MM.1S (cell line): ENCODE results near the gene TLCD3A.
"Not testable (repeated sequence)": the region's sequence is repeated elsewhere in the genome, so short reads cannot be mapped to it uniquely, and the experiment has no call there.

Source experiments
- DNase-seq: peaks from one replicate; pipeline ENCODE4 v3.0.0-alpha.2; 2015
- H2AFZ ChIP-seq: fragments of 300-600 bp; sonication (generic); 2 replicates; pipeline ENCODE4 v1.6.0; 2016; ENCODE audit warnings: antibody characterized with exemption, low read length
- H3F3A ChIP-seq: fragments of 300-600 bp; sonication (generic); 2 replicates; pipeline ENCODE4 v1.6.1; 2016; ENCODE audit warnings: mild to moderate bottlenecking, antibody characterized with exemption, low read length, moderate library complexity, mixed read lengths; ENCODE audit not compliant: insufficient read depth
- H3K27ac ChIP-seq: fragments of 300-600 bp; sonication (generic); 2 replicates; pipeline ENCODE4 v1.5.1; 2016; ENCODE audit warnings: mild to moderate bottlenecking, low read length
- H3K27me3 ChIP-seq: fragments of 300-600 bp; sonication (generic); replicated peaks from 2 replicates; pipeline ENCODE4 v1.6.0; 2016; ENCODE audit warnings: low read length; ENCODE audit not compliant: insufficient read depth
- H3K36me3 ChIP-seq: fragments of 300-600 bp; sonication (generic); replicated peaks from 2 replicates; pipeline ENCODE4 v1.6.1; 2016; ENCODE audit warnings: mild to moderate bottlenecking, low read length, mixed read lengths; ENCODE audit not compliant: insufficient read depth
- H3K4me1 ChIP-seq: fragments of 300-600 bp; sonication (generic); 2 replicates; pipeline ENCODE4 v1.6.1; 2016; ENCODE audit warnings: low read length, mixed read lengths
- H3K4me2 ChIP-seq: fragments of 300-600 bp; sonication (generic); 2 replicates; pipeline ENCODE4 v1.6.0; 2016; ENCODE audit warnings: low read depth, low read length
- H3K4me3 ChIP-seq: fragments of 300-600 bp; sonication (generic); 2 replicates; pipeline ENCODE4 v1.5.1; 2016; ENCODE audit warnings: low read length, mixed read lengths
- H3K79me2 ChIP-seq: fragments of 300-600 bp; sonication (generic); 2 replicates; pipeline ENCODE4 v1.6.1; 2016; ENCODE audit warnings: mixed run types, low read length, mixed read lengths
- H3K9ac ChIP-seq: fragments of 300-600 bp; sonication (generic); 2 replicates; pipeline ENCODE4 v1.6.1; 2016; ENCODE audit warnings: low read length, mixed read lengths
- H3K9me2 ChIP-seq: fragments of 300-600 bp; sonication (generic); replicated peaks from 2 replicates; pipeline ENCODE4 v1.6.1; 2016; ENCODE audit warnings: mild to moderate bottlenecking, low read length, mixed read lengths; ENCODE audit not compliant: insufficient read depth
- H3K9me3 ChIP-seq: fragments of 300-600 bp; sonication (generic); replicated peaks from 2 replicates; pipeline ENCODE4 v1.6.1; 2016; ENCODE audit warnings: mild to moderate bottlenecking, low read length, mixed read lengths; ENCODE audit not compliant: insufficient read depth
- H4K20me1 ChIP-seq: fragments of 300-600 bp; sonication (generic); 2 replicates; pipeline ENCODE4 v1.6.1; 2016; ENCODE audit warnings: mild to moderate bottlenecking, low read length, moderate library complexity, mixed read lengths; ENCODE audit not compliant: insufficient read depth
- EZH2 ChIP-seq: fragments of 300-600 bp; sonication (generic); optimal IDR thresholded peaks from 2 replicates; pipeline ENCODE3; 2017; ENCODE audit warnings: low read depth, mild to moderate bottlenecking, antibody characterized with exemption, low read length, mixed read lengths
- EZH2phosphoT487 ChIP-seq: fragments of 300-600 bp; sonication (generic); IDR thresholded peaks from 2 replicates; pipeline ENCODE4 v1.6.1; 2018; ENCODE audit warnings: antibody characterized with exemption, low read length
- TF ChIP-seq, protein P1 (sequence below): fragments of 300-600 bp; sonication (generic); IDR thresholded peaks from 2 replicates; pipeline ENCODE4 v1.5.1; 2016; ENCODE audit warnings: antibody characterized with exemption, low read length, mixed read lengths

The TLCD3A gene

DNA sequence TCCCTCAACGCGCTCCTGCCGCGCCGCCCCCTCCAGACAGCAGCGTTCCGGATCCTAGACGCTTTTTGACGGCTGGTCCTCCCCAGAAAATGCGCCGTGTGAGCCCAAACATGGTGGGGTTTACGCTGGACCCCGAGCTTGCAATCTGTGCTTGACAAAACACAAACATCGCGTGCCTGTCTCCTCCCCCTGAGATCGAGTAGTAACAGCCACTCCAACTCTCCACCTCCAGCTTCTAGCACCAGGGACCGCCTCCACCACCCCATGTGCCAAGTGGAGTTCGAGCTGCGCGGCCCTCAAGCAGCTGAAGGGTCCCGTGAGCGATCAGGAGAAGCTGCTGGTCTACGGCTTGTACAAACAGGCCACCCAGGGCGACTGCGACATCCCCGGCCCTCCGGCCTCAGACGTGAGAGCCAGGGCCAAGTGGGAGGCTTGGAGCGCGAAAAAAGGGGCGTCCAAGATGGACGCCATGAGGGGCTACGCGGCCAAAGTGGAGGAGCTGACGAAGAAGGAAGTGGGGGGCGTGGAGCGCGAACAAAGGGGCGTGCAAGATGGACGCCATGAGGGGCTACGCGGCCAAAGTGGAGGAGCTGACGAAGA is 20.3 kb downstream of the TLCD3A start:
- Histone ChIP-seq H3K9me2 (no peaks in the 10 kb centered on the region), H3K36me3 (no peaks in the 10 kb centered on the region; the same call in 1 of the 2 replicates), H3K4me1 (peaks cover 7% of the 10 kb centered on the region; the same call in 1 of the 2 replicates), H2AFZ (peak overlapping the region; percentile 99), H3K4me2 (peak overlapping the region; percentile 85), H3K27ac (no peak overlapping the region; the same call in 1 of the 2 replicates), H3F3A (0 out of 2 replicates have a peak, but pooled peaks cover 5% of the 10 kb centered on the region), H3K9ac (peak overlapping the region; percentile 92), H3K4me3 (peak overlapping the region; percentile 65), H3K27me3 (no peaks in the 10 kb centered on the region), H3K79me2 (peaks cover 38% of the 10 kb centered on the region), H4K20me1 (no peaks in the 10 kb centered on the region), H3K9me3 (no peaks in the 10 kb centered on the region)
- TF ChIP-seq, protein P1, sequence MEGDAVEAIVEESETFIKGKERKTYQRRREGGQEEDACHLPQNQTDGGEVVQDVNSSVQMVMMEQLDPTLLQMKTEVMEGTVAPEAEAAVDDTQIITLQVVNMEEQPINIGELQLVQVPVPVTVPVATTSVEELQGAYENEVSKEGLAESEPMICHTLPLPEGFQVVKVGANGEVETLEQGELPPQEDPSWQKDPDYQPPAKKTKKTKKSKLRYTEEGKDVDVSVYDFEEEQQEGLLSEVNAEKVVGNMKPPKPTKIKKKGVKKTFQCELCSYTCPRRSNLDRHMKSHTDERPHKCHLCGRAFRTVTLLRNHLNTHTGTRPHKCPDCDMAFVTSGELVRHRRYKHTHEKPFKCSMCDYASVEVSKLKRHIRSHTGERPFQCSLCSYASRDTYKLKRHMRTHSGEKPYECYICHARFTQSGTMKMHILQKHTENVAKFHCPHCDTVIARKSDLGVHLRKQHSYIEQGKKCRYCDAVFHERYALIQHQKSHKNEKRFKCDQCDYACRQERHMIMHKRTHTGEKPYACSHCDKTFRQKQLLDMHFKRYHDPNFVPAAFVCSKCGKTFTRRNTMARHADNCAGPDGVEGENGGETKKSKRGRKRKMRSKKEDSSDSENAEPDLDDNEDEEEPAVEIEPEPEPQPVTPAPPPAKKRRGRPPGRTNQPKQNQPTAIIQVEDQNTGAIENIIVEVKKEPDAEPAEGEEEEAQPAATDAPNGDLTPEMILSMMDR, result no peak
- no peak for TF ChIP-seq EZH2
- no peak for TF ChIP-seq EZH2phosphoT487
- no peak for DNase-seq

DNA sequence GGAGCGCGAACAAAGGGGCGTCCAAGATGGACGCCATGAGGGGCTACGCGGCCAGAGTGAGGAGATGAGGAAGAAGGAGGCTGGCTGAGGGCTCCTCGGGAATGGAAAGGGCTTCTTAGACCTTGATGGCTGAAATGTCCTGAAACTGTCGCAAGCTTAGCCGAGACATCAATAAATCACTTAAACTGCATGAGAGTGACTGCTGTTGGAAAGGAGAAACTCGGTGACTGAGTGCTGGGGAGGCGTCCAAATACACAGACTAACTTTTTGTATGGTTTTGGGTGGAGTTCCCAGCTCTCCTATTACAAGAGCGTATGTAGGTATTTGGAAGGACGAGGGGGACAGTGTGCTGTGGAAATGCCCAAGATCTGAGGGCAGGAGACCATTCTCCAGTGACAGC is 21.0 kb downstream of the TLCD3A start:
- Histone ChIP-seq H3K9me2 (no peaks in the 10 kb centered on the region), H3F3A (0 out of 2 replicates have a peak, but pooled peaks cover 5% of the 10 kb centered on the region), H2AFZ (no peak overlapping the region), H3K9me3 (no peaks in the 10 kb centered on the region), H4K20me1 (no peaks in the 10 kb centered on the region), H3K27me3 (no peaks in the 10 kb centered on the region), H3K4me1 (peaks cover 7% of the 10 kb centered on the region; the same call in 1 of the 2 replicates), H3K79me2 (peaks cover 31% of the 10 kb centered on the region), H3K9ac (no peak overlapping the region), H3K36me3 (no peaks in the 10 kb centered on the region), H3K27ac (no peak overlapping the region), H3K4me3 (no peak overlapping the region), H3K4me2 (no peak overlapping the region)
- TF ChIP-seq, protein P1, result no peak
- TF ChIP-seq EZH2, result no peak
- TF ChIP-seq EZH2phosphoT487, result no peak
- no peak for DNase-seq

DNA sequence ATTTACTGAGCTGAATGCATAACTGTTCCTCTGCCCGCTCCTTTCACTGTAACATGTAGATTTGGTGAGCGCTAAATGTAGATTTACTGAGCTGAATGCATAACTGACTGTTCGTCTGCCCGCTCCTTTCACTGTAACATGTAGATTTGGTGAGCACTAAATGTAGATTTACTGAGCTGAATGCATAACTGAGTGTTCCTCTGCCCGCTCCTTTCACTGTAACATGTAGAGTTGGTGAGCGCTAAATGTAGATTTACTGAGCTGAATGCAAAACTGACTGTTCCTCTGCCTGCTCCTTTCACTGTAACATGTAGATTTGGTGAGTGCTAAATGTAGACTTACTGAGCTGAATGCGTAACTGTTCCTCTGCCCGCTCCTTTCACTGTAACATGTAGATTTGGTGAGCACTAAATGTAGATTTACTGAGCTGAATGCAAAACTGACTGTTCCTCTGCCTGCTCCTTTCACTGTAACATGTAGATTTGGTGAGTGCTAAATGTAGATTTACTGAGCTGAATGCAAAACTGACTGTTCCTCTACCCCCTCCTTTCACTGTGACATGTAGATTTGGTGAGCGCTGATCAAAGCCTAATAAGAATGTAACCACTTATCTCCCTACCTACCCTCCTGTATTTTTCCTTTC is 23.0 kb downstream of the TLCD3A start:
- H3K4me3 ChIP-seq, H3K9ac ChIP-seq, H4K20me1 ChIP-seq, H3K36me3 ChIP-seq, H3K27me3 ChIP-seq, H3K4me2 ChIP-seq, H3K4me1 ChIP-seq, H3K9me3 ChIP-seq, H3F3A ChIP-seq, H2AFZ ChIP-seq, H3K27ac ChIP-seq, H3K9me2 ChIP-seq, DNase-seq: not testable (repeated sequence)
- peaks cover 16% of the 10 kb centered on the region for H3K79me2 ChIP-seq

DNA sequence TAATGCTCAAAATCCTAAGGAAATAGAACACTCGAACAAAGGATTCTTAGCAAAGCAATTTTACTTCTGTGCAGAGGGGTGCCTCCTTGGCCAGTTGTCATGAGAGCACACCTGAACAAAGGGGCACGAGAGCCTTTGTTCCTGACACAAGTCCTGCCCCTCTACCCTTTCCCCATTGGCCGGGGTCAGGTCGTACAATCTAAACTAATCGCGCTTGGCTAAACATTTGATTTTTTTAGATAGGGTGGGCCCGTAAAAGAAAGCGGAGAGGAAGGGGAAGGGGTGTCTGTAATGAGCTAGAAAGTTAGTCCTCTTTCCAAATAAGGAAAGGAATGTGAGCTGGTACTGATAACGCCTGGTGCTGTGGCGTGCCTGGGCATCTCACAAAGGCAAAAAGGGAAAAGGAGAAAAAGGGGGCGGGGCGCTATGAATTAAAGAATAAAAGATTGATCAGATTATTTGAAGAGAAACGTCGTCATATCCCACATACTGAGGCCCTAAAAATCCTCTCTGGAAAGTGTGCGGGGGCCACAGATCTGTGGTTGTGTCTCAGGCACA is 23.7 kb downstream of the TLCD3A start:
- not testable (repeated sequence) for H3K4me1 ChIP-seq, H3K4me2 ChIP-seq, H2AFZ ChIP-seq, H3K27me3 ChIP-seq, H3K9ac ChIP-seq, H3F3A ChIP-seq, H3K9me3 ChIP-seq, H3K27ac ChIP-seq, H4K20me1 ChIP-seq, DNase-seq, H3K79me2 ChIP-seq, H3K4me3 ChIP-seq, H3K9me2 ChIP-seq, H3K36me3 ChIP-seq
